Skin epidermis (tissue), 12 donors: ENCODE data around the gene TRAM2.

Experiments
- H3K27ac ChIP-seq, 21 experiments: fragments of 200-600 bp; sonication (generic) in 11 of 21; one replicate each; pipeline ENCODE4 v1.5.0; 2020; ENCODE audit warnings: mild to moderate bottlenecking in 3 of 21, inconsistent platforms in 2 of 21, moderate library complexity in 2 of 21
- H3K4me3 ChIP-seq, 7 experiments: fragments of 200-600 bp; sonication (generic) in 2 of 7; one replicate each; pipeline ENCODE4 v1.5.0; 2020; ENCODE audit warnings: inconsistent platforms in 2 of 7, mild to moderate bottlenecking in 2 of 7, moderate library complexity in 1 of 7

The TRAM2 gene

DNA sequence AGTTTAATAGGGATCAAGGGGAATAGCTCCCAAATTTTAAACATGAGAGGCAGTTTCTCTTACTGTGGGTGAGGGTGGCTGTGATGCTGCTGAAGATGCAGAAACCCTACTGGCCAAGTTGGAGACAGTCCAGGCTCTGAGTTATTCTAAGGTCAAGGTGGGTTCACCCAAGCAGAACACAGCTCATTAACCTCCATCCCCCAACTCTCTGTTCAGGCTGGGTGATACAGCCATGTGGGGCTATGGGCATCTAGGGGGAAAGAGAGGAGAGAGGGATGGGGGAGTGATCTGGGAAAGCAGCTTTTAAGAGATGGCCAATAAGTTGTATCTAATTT is 18.9 kb upstream of the TRAM2 start:
- Histone ChIP-seq H3K27ac (peak overlapping the region in 16 of 21 experiments; percentile 2 to 77 (median 34)), H3K4me3 (no peak overlapping the region)

DNA sequence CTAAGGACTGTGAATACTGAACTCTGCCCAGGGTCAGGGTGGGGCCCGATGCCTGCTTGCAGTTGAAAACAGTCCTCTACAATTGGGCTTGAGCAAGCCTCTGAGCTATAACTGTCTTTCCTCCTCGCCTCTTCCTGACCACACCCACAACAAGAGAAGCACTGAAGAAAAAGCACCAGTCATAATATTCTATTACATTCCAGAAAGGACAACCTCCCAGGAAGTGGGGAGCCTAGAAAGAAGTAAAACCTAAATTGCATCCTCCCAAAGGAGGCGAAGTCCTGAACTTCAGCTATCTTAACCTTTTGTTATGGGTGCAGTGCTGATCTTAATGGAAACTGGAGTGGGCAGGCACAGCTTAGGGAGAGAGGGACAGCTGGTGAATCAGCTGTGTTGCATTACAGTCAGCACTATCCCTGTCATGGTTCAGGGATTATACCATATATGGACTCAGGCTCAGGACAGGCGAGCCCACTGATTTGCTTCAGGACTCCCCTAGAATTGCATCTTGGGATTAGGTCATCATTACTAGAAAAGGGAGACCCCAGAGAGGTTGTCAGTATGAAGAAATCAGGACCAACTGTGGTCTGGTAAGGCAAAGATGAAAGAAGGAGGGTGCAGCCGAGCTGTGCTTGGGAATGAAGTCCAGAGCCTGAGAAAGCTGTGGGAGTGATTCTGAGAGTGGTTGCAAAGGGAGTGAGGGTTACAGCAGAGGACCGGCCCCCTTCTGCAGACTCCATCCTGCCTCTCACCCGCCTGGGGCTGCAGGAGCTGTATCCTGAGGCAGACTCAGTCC is 18.3 kb upstream of the TRAM2 start:
- H3K27ac ChIP-seq = peak overlapping the region in 16 of 21 experiments; percentile 2 to 77 (median 38)
- H3K4me3 ChIP-seq = no peak overlapping the region

DNA sequence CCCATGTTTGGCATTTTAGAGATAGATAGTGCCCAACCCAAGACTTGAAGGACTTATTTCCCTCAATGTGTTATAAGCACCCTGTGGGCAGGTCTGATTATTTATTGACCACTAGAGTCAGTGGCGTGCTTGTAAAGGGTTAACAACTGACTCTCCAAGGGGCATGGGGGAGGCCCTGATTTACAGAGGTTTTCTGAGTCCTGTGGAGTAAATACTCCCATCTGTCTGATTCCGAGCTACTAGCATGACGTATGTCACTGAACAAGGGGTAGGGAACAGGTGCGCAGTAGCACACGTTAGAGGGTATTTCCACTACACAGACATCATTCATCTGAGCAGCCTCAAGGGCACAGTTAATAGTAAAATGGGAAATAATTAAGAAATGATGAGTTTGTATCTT is 17.4 kb upstream of the TRAM2 start:
- Histone ChIP-seq H3K4me3 (no peak overlapping the region), H3K27ac (peak overlapping the region in 9 of 21 experiments; percentile 5 to 77 (median 36))

DNA sequence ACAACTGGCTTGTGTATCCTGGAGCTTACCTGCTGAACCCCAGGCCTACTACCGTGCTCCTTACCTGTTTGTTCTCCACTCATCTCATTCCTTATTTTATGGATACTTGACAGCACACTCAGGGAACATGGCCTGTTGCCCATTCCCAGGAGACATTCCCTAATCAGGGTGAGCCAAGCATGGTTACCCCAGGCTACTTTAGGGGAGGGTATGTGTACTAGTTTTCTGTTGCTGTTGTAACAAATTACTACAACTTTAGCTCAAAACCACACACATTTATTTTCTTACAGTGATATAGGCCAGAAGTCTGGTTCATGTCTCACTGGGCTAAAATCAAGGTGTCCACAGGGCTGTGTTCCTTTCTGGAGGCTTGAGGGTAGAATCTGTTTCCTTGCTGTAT is 15.0 kb upstream of the TRAM2 start:
- Histone ChIP-seq H3K4me3 (no peak overlapping the region), H3K27ac (no peak overlapping the region)

DNA sequence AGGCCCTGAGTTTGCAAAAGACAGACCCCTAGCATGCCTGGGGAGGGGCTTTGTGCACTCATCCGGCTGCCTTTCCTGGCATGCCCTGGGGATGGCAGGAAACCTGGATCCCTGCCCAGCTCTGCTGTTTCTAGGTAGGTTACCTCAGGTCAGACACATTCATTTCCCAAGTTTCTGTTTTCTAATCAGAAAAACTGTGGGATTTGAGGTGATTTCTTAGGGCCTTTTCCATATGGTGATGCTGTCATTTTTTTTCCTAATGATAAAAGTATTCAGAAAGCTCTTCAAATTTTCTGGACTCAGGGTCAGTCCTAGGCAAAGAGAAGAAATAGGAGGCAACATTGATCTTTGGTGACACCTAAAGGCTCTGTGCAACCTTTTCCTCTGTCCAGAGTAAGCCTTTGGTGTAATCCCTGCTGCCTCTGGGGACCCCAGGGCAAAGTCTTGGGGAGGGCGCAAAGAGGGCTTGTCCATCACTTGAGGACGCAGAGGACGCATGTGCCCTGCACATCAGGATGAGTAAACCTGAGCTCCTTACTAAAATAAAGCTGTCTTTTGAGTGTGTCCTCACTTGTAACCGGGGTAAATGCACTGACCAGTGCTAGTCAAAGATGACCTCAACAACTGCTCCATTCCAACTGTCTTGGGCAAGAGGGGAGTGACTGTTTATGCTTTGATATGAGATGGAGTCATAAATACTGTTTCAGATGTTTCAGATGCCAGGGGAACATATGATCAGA is 13.5 kb upstream of the TRAM2 start:
- H3K27ac ChIP-seq = peak overlapping the region in 1 of 21 experiments; percentile 12

DNA sequence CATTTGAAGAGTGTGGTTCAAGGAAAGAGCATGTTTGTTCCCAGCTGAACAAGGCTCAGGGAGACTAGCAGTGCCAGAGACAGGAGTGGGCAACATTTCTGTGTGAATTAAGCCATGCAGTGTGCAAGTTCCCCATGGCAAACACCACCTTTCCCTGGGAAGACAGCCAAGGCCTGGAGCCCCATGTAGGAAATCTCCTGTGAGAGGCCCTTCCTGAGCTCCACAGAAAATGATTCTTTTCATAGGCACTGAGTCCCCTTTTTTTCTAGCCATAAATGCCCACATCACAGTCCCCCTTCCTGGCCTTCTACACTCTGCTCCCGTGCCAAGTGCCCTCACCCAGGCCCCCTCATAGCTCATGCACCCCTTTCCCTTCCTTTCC is 11.8 kb upstream of the TRAM2 start:
- H3K27ac ChIP-seq = no peak overlapping the region
- no peak overlapping the region for H3K4me3 ChIP-seq

More for the DNA sequence above, 13.5 kb upstream of the TRAM2 start:
- H3K4me3 ChIP-seq = no peak overlapping the region

DNA sequence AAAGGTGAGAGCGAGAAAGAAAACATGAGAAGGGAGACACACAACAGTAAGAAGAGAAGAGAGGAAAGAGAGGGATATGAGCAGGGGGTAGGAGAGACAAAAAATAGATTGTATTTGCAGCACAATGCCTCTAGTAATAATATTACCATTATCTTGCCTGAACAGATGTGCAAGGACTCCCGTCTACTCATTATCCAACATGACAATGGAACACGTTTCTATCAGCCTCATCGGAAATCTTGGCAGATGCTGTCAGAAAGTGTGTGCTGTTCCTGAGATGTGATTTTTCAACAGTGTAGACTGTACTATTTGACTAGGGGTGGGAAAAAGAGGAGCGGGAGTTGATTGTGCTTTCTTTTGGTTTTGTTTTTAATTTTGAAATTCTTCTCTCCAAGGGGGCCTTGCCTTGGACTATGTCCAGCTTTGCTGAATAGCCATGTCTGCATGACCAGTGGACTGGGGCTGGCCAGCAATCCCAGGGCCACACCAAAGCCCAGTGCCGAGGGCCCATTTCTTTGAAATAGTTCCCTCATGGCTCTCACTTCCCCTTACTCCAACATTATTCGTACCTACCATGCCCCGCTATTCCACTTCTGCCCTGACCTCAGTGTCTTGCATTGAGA is 11.3 kb upstream of the TRAM2 start:
- H3K27ac ChIP-seq = no peak overlapping the region
- H3K4me3 ChIP-seq = no peak overlapping the region

GRCh38 chr6:52587001-52587400 is 10.1 kb upstream of the TRAM2 start:
- Histone ChIP-seq H3K27ac (no peak overlapping the region), H3K4me3 (no peak overlapping the region)

DNA sequence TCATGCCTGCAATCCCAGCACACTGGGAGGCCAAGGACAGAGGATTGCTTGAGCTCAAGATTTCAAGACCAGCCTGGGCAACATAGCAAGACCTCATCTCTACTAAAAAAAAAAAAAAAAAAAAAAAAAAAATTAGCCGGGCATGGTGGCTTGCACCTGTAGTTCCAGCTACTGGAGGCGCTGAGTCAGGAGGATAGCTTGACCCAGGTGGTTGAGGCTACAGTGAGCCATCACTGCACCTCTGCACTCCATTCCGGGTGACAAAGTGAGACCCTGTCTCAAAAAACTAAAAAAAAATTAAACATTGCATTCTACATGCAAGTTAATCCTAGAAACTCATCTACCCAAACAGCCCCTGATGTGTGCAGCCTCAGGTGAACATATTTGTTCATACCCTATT is 7.3 kb upstream of the TRAM2 start:
- no peak overlapping the region for H3K4me3 ChIP-seq
- H3K27ac ChIP-seq = no peak overlapping the region

- H3K4me3 ChIP-seq = no peak overlapping the region
- H3K27ac ChIP-seq = no peak overlapping the region
Observed at GRCh38 chr6:52582996-52583395, 6.1 kb upstream of the TRAM2 start.

DNA sequence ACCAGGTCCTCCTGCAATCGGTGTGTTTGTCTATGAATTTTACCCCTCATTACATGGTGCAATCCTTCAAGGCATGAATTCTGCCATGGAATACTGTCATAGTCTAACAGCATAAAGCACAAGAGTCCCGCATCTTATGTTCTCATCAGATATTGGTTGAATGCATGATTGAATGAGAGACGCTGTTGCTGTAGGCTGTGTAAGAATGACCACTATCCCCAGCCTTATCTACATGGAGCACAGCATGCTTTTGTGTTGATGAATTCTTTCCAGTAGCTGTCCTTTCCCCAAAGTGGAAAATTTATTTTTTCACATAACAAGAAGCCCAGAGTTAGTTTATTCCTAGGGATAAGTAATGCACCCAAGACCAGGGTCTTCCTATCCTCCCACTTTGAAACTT is 5.6 kb upstream of the TRAM2 start:
- H3K27ac ChIP-seq = no peak overlapping the region

GRCh38 chr6:52580905-52581304 is 4.0 kb upstream of the TRAM2 start:
- Histone ChIP-seq H3K4me3 (no peak overlapping the region), H3K27ac (no peak overlapping the region)

More for the DNA sequence above, 5.6 kb upstream of the TRAM2 start:
- H3K4me3 ChIP-seq = no peak overlapping the region

- Histone ChIP-seq H3K27ac (no peak overlapping the region), H3K4me3 (no peak overlapping the region)
Observed at GRCh38 chr6:52579006-52579660, 2.3 kb upstream of the TRAM2 start.

DNA sequence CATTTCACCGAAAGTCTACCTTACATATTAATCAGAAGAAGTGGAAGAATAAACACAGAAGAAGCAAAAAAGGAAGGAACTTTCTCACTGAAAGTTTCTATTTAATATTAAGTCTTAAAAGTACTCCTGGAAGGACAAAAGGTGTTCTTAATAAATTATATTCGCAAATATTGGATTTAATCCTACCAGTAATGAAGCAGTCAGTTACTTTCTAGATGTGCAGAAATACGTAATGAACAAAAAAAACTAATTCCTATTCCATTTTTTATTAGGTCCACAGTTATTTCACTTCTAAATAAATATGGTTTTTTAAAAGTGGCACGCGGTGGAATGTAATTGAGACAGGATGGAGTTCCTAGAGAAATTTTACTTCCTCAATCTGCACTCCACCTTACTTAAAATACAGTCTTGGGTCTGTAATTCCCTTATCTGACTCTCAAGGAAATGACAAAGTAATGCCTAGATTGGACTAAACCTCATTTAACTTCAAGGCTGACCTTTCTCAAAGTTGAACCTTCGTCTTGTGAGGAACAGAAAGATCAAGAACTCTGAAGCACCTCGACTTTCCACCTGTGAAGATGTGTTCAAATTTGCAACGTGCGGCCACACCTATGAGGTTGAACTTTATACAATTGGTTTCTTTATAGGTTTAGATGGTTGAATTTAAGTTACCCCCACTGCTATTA is 1.1 kb upstream of the TRAM2 start:
- peak overlapping the region; percentile 55 to 87 (median 80) for H3K4me3 ChIP-seq
- H3K27ac ChIP-seq = peak overlapping the region; percentile 83 to 99 (median 97)

DNA sequence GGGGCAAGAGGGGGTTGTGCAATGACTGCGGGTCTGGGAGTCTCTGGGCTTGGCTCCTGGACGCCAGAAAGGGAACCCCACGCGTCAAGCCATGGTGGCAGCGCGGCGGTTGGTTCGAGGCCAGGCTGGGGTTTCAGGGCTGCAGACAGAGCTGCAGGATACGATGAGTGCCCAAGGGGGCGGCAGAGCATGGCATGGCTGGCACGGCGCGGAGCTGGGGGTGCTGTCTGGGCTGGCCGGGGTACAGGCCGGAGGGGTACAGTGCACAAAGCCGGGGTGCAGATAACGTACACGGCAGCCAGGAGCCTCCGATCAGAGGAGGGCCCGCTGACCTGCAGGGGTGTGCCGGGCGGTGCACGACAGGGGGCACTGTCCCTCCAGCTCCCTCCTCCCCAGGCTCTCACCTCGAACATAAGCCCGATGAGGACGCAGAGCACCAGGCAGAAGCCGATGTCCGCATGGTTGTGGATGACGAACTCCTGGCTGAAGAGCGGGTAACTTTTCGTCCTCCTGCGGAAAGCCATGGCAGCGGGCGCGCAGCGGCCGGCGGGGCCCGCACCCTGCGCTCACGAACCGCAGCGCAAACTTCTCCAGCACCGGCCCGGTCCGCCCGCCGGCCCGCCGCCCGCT is 353 bp downstream of the TRAM2 start:
- Histone ChIP-seq H3K27ac (peak overlapping the region in 20 of 21 experiments; percentile 1 to 99 (median 93)), H3K4me3 (peak overlapping the region; percentile 55 to 87 (median 80))

DNA sequence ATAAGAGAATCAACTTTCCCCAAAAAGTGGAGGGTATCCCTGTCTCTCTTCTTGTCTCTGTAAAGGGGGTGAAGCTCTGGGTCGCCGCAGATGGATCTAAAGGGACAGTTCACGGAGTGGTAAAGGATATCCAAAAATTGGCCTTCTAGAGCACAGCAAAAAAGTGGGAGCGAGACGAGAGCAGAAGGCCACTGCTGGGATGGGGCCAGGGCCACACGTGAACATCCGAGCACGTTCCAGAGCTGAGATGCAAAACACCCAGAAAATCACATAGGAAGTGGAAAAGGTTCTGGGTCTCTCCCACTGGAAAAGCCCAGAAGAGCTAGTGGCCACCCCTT is 837 bp downstream of the TRAM2 start:
- peak overlapping the region in 20 of 21 experiments; percentile 1 to 99 (median 93) for H3K27ac ChIP-seq
- H3K4me3 ChIP-seq = peak overlapping the region; percentile 55 to 87 (median 80)

DNA sequence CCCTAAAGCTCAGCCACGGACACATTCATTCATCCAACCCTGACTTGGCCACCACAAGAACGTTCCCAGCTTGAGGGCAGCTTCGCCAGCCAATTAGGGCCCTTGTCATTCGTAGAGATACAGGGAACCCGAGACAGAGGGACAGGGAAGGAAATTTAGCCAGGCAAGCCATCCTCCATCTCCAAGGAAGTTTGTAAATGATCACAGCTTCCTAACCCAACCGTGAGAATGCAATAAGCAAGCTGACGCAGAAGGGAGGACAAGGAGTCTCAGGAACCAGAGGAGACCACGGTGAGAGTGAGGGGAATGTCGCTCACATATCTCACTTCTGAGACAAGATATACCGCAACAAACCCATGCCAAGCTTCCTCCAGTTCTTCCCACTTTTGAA is 1.4 kb downstream of the TRAM2 start:
- Histone ChIP-seq H3K27ac (peak overlapping the region in 18 of 21 experiments; percentile 19 to 99 (median 94)), H3K4me3 (peak overlapping the region; percentile 55 to 87 (median 80))

GRCh38 chr6:52574709-52575501 is 2.0 kb downstream of the TRAM2 start:
- peak overlapping the region; percentile 55 to 87 (median 80) for H3K4me3 ChIP-seq
- peak overlapping the region in 19 of 21 experiments; percentile 6 to 99 (median 92) for H3K27ac ChIP-seq
